H9 (cell line): ENCODE measurements around the gene TEDDM1. TPM values are rescaled to one million over a fixed set of nuclear protein-coding genes. Genes with fewer than 3 reads are reported as not detected.
"Not testable (repeated sequence)": the region's sequence is repeated elsewhere in the genome, so short reads cannot be mapped to it uniquely, and the experiment has no call there.

Experiments used
- DNase-seq: peaks from one replicate; pipeline ENCODE4 v3.0.0-alpha.2; 2017
- H2AFZ ChIP-seq: one replicate; pipeline ENCODE4 v1.6.1; 2013; ENCODE audit warnings: mild to moderate bottlenecking, low read length, control low read depth, moderate library complexity
- H2AK5ac ChIP-seq: 2 replicates; pipeline ENCODE4 v1.6.1; 2013; ENCODE audit warnings: low read length, control low read depth, mixed read lengths; ENCODE audit not compliant: insufficient read length
- H2BK120ac ChIP-seq: one replicate; pipeline ENCODE4 v1.6.1; 2013; ENCODE audit warnings: low read depth, mild to moderate bottlenecking, low read length, control low read depth, inconsistent platforms; ENCODE audit not compliant: poor library complexity, severe bottlenecking
- H2BK12ac ChIP-seq: 2 replicates; pipeline ENCODE4 v1.6.1; 2013; ENCODE audit warnings: low read length, control low read depth, mixed read lengths, low read depth; ENCODE audit not compliant: insufficient read length
- H2BK15ac ChIP-seq: 2 replicates; pipeline ENCODE4 v1.6.1; 2013; ENCODE audit warnings: low read depth, low read length, control low read depth
- H2BK20ac ChIP-seq: one replicate; pipeline ENCODE4 v1.6.1; 2013; ENCODE audit warnings: low read depth, mild to moderate bottlenecking, low read length, control low read depth, inconsistent platforms; ENCODE audit not compliant: poor library complexity, severe bottlenecking
- H2BK5ac ChIP-seq: 2 replicates; pipeline ENCODE4 v1.6.1; 2013; ENCODE audit warnings: low read length, control low read depth, mixed read lengths; ENCODE audit not compliant: insufficient read length
- H3K14ac ChIP-seq: 2 replicates; pipeline ENCODE4 v1.6.1; 2013; ENCODE audit warnings: low read length, control low read depth; ENCODE audit not compliant: insufficient read depth
- H3K18ac ChIP-seq: 2 replicates; pipeline ENCODE4 v1.6.1; 2013; ENCODE audit warnings: low read depth, mild to moderate bottlenecking, mixed read lengths, low read length, control low read depth; ENCODE audit not compliant: insufficient read length
- H3K23ac ChIP-seq: 2 replicates; pipeline ENCODE4 v1.6.1; 2013; ENCODE audit warnings: low read length, control low read depth, mixed read lengths, low read depth; ENCODE audit not compliant: insufficient read length
- H3K23me2 ChIP-seq: 2 replicates; pipeline ENCODE4 v1.6.1; 2013; ENCODE audit warnings: low read depth, mild to moderate bottlenecking, mixed read lengths, low read length, control low read depth; ENCODE audit not compliant: insufficient read length, poor library complexity, severe bottlenecking
- H3K27ac ChIP-seq: 2 replicates; pipeline ENCODE4 v1.5.1; 2013; ENCODE audit warnings: low read length, control low read depth, mixed read lengths, low read depth; ENCODE audit not compliant: insufficient read length
- H3K27me3 ChIP-seq: 2 replicates; pipeline ENCODE4 v1.6.1; 2013; ENCODE audit warnings: low read length, control low read depth, inconsistent platforms; ENCODE audit not compliant: insufficient read depth
- H3K4ac ChIP-seq: 2 replicates; pipeline ENCODE4 v1.6.1; 2013; ENCODE audit warnings: low read depth, mild to moderate bottlenecking, control low read depth, inconsistent platforms, low read length, moderate library complexity
- H3K4me1 ChIP-seq: 2 replicates; pipeline ENCODE4 v1.6.1; 2013; ENCODE audit warnings: low read length, control low read depth, inconsistent platforms; ENCODE audit not compliant: insufficient read depth
- H3K4me2 ChIP-seq: 2 replicates; pipeline ENCODE4 v1.6.1; 2013; ENCODE audit warnings: low read length, control low read depth, mixed read lengths; ENCODE audit not compliant: insufficient read length, insufficient read depth
- H3K56ac ChIP-seq: 2 replicates; pipeline ENCODE4 v1.6.1; 2013; ENCODE audit warnings: low read depth, mild to moderate bottlenecking, mixed read lengths, low read length, control low read depth; ENCODE audit not compliant: insufficient read length
- H3K79me1 ChIP-seq: 2 replicates; pipeline ENCODE4 v1.6.1; 2013; ENCODE audit warnings: low read depth, mild to moderate bottlenecking, moderate library complexity, low read length, control low read depth, inconsistent platforms; ENCODE audit not compliant: insufficient read depth, poor library complexity, severe bottlenecking
- H3K79me2 ChIP-seq: 2 replicates; pipeline ENCODE4 v1.6.1; 2013; ENCODE audit warnings: low read length, control low read depth, inconsistent platforms; ENCODE audit not compliant: insufficient read depth
- H3K9ac ChIP-seq: 2 replicates; pipeline ENCODE4 v1.6.1; 2013; ENCODE audit warnings: low read length, control low read depth, mixed read lengths; ENCODE audit not compliant: insufficient read length; ENCODE audit errors: extremely low read depth
- H3K9me3 ChIP-seq: one replicate; pipeline ENCODE4 v1.6.1; 2013; ENCODE audit warnings: low read depth, low read length, inconsistent platforms; ENCODE audit not compliant: control insufficient read depth
- H3T11ph ChIP-seq: one replicate; pipeline ENCODE4 v1.6.1; 2013; ENCODE audit warnings: mild to moderate bottlenecking, low read length, control low read depth, inconsistent platforms
- H4K20me1 ChIP-seq: one replicate; pipeline ENCODE4 v1.6.1; 2013; ENCODE audit not compliant: control insufficient read depth, insufficient read length, insufficient read depth
- H4K5ac ChIP-seq: 2 replicates; pipeline ENCODE4 v1.6.1; 2013; ENCODE audit warnings: low read depth, mild to moderate bottlenecking, mixed read lengths, low read length, control low read depth; ENCODE audit not compliant: insufficient read length
- H4K8ac ChIP-seq: replicated peaks from 2 replicates; pipeline ENCODE4 v1.6.1; 2013; ENCODE audit warnings: low read length, control low read depth, mixed read lengths, low read depth; ENCODE audit not compliant: insufficient read length
- H4K91ac ChIP-seq: 2 replicates; pipeline ENCODE4 v1.6.1; 2013; ENCODE audit warnings: low read depth, mild to moderate bottlenecking, moderate library complexity, mixed read lengths, low read length, control low read depth; ENCODE audit not compliant: insufficient read length
- H3K27ac Mint-ChIP-seq, 3 experiments: 2 replicates in 2 of 3; 3 replicates in 1 of 3; pipeline ENCODE4 v1.8.0; 2020 to 2021; ENCODE audit warnings: mixed read lengths in 3 of 3, mild to moderate bottlenecking in 1 of 3, moderate library complexity in 1 of 3
- H3K27me3 Mint-ChIP-seq: 2 replicates; pipeline ENCODE4 v1.8.0; 2021; ENCODE audit warnings: low read depth, mild to moderate bottlenecking, moderate library complexity, mixed read lengths
- H3K36me3 Mint-ChIP-seq, 3 experiments: 2 replicates in 2 of 3; 3 replicates in 1 of 3; pipeline ENCODE4 v1.8.0; 2020 to 2021; ENCODE audit warnings: low read depth in 3 of 3, mixed read lengths in 3 of 3; ENCODE audit not compliant: insufficient read depth in 1 of 3
- H3K4me1 Mint-ChIP-seq, 2 experiments: 2 replicates each; pipeline ENCODE4 v1.8.0; 2020; ENCODE audit warnings: mixed read lengths in 2 of 2
- H3K4me3 Mint-ChIP-seq, 2 experiments: 2 replicates in 1 of 2; 3 replicates in 1 of 2; pipeline ENCODE4 v1.8.0; 2020 to 2021; ENCODE audit warnings: mild to moderate bottlenecking in 2 of 2, mixed read lengths in 2 of 2, moderate library complexity in 1 of 2
- H3K9me3 Mint-ChIP-seq, 2 experiments: 2 replicates in 1 of 2; 3 replicates in 1 of 2; pipeline ENCODE4 v1.8.0; 2020; ENCODE audit warnings: mild to moderate bottlenecking in 2 of 2, mixed read lengths in 2 of 2, moderate library complexity in 1 of 2
- CTCF ChIP-seq: fragments of 200-600 bp; sonication (generic); conservative IDR thresholded peaks from 3 replicates; pipeline ENCODE4 v1.8.0; 2021; ENCODE audit warnings: antibody characterized with exemption, mild to moderate bottlenecking
- WGBS: extraction: QIAGEN DNeasy Blood & Tissue Kit; methylation state at CpG from one replicate; pipeline ENCODE4 v1.1.7; 2013; ENCODE audit warnings: missing lambda C conversion rate, low lambda C conversion rate, mixed read lengths; ENCODE audit not compliant: insufficient read length; ENCODE audit errors: extremely low coverage; 5-methylcytosine and 5-hydroxymethylcytosine counted together
- total RNA-seq: library from RNA; stranded (reverse); gene quantifications from 2 replicates; pipeline ENCODE4 v1.2.1, GENCODE V29; 2021

Gene TEDDM1
- total RNA-seq, 1 experiment from 2014 or later = not detected

- Histone ChIP-seq H4K91ac (no peak overlapping the region), H4K20me1 (no peaks in the 10 kb centered on the region), H3K9me3 (no peaks in the 10 kb centered on the region), H2BK15ac (no peak overlapping the region), H3K14ac (no peak overlapping the region), H2BK120ac (no peak overlapping the region), H3K23ac (no peak overlapping the region), H3K18ac (no peak overlapping the region), H3K27me3 (no peaks in the 10 kb centered on the region), H4K8ac (no peak overlapping the region), H4K5ac (no peak overlapping the region), H3K23me2 (no peaks in the 10 kb centered on the region), H2AK5ac (no peak overlapping the region), H2BK20ac (no peak overlapping the region), H3K4ac (no peak overlapping the region), H3K9ac (no peak overlapping the region), H3K79me1 (no peaks in the 10 kb centered on the region), H3T11ph (no peak overlapping the region), H3K27ac (no peak overlapping the region), H3K4me1 (no peaks in the 10 kb centered on the region), H2AFZ (no peak overlapping the region), H3K79me2 (no peaks in the 10 kb centered on the region), H3K56ac (no peak overlapping the region), H2BK5ac (no peak overlapping the region), H3K4me2 (no peak overlapping the region), H2BK12ac (no peak overlapping the region)
- Mint-ChIP-seq H3K9me3 (no peaks in the 10 kb centered on the region), H3K27me3 (no peaks in the 10 kb centered on the region), H3K4me3 (no peak overlapping the region), H3K36me3 (peaks cover 21 to 44% (median 40%) of the 10 kb centered on the region in 3 experiments), H3K27ac (peak overlapping the region in 1 of 3 experiments; percentile 87; a peak in 1 of 7 replicates), H3K4me1 (peaks cover 0 to 4% of the 10 kb centered on the region in 2 experiments; a peak in 1 of 4 replicates)
- DNase-seq = no peak
- no peak for TF ChIP-seq CTCF
- no CpG with 5 or more reads among the region's 4 CpGs for WGBS
Measured at GRCh38 chr1:182380199-182380598, 20.3 kb downstream of the TEDDM1 start.

- DNase-seq = not testable (repeated sequence)
Measured at GRCh38 chr1:182379781-182380180, 20.7 kb downstream of the TEDDM1 start.

More at GRCh38 chr1:182379781-182380180, 20.7 kb downstream of the TEDDM1 start:
- not testable (repeated sequence) for H3K4ac ChIP-seq, H4K5ac ChIP-seq, H3K9me3 Mint-ChIP-seq, H2BK120ac ChIP-seq, H2BK5ac ChIP-seq, H3K14ac ChIP-seq, H2BK20ac ChIP-seq, H4K20me1 ChIP-seq, H3K27ac ChIP-seq, H3K18ac ChIP-seq, H3K23ac ChIP-seq, H3K9ac ChIP-seq, H3K4me2 ChIP-seq, H2BK12ac ChIP-seq, H3K79me1 ChIP-seq, H2AK5ac ChIP-seq, H3K23me2 ChIP-seq, H3K9me3 ChIP-seq, H2AFZ ChIP-seq, H3K56ac ChIP-seq, H3K27me3 ChIP-seq, H4K8ac ChIP-seq, H3K4me1 Mint-ChIP-seq, H3K27me3 Mint-ChIP-seq, H3K79me2 ChIP-seq, H3T11ph ChIP-seq, H3K4me1 ChIP-seq, H4K91ac ChIP-seq, H2BK15ac ChIP-seq, H3K4me3 Mint-ChIP-seq
- Mint-ChIP-seq H3K36me3 (peaks cover 17 to 40% (median 36%) of the 10 kb centered on the region in 3 experiments), H3K27ac (peak overlapping the region in 1 of 3 experiments; percentile 87; a peak in 1 of 7 replicates)
- no CpG with 5 or more reads among the region's 7 CpGs for WGBS
